Activated CD4-positive, alpha-beta T cell treated with anti-CD3 and anti-CD28 coated beads, Interleukin-10, Interleukin-2, amounts not matched to agents 100 ng/mL and 50 ng/mL, durations not matched to agents 16 hours and 8 hours (primary cell): ENCODE measurements around the gene ITPR1.

Experiments
- DNase-seq: peaks from one replicate; pipeline ENCODE4 v3.0.0-alpha.2; 2020

The ITPR1 gene

DNA sequence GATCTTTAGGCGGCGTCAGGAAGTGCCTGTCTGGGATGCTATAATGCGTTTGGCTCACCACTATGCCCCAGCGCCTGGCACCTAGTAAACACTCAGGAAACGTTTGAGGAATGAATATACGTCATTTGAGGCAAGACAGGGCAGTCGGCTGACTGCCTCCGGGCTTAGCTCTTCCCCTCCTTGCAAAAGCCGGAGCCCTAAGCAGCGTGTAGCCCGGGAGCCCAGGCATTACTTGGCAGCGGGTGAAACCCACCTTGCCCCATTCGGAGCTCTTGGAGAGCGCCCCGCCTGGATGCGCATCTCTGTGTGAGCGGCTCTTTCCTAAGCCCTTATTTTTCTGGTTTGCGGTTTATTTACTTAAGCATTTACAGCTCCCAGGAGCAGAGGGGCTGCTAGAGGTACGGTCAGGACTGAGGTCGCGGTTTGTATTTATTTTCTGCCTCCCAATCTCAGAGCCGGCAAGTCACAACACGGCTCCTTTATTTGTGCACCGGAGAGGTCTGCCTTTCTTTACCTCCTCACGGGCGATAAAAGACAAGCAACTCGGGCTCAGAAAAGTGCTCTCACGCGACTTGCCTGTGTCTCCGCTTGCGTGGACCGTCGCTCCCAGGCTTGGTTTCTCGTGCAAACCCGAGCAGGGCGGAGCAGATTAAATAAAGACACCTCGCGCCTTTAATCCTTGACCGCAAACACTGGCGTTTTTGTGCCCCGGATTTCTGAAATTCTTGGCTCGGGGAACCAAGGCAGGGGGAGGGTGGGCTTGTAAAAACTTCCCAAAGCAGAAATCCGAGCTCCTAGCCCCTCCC lies 737 bp upstream of the ITPR1 start:
- DNase-seq, result peak; percentile 51

DNA sequence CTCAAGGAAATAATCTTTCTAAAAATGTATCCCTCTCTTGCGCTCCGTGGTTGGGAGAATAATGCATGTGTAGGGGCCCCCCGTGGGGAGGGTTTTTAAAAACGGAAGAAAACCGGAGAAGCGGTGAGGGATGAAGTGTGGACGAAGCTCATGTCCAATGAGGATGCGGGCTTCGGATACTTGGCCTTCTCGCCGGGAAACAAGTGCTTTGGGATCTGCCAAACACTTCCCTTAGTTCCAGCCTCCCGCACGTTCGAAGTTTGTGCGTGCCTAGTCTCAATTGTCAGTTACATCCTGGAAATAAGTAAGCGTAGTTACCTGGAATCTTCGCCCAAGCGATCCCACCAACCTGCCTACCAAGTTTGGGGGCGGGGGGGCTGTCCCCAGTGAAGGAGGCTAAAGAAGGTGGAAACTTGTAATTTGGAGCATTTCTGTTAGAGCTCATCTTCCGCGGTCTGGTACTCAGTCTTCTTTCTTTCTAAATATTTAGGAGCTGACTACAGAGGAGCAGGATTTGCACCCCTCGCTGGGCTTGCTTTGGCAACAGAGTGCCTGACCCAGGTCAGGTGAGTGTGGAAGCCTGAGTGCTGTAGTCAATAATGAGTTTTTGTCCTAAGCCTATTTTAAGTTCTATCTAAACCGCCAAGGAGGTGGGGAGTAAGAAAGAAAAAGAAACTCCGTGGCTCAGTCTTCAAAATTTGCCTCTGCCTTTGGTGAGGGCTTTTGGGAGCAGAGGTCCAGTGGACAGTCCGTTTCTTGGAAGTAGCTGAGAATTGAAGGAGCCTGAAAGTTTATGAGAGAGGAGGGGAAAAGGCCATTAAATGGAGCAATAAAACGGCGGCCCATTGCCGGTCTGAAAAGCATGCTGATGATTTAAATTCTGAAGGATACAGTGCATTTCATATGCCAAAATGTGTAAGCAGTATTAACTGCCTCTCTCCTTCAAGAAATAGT lies 1.1 kb downstream of the ITPR1 start:
- DNase-seq, result peak; percentile 21

DNA sequence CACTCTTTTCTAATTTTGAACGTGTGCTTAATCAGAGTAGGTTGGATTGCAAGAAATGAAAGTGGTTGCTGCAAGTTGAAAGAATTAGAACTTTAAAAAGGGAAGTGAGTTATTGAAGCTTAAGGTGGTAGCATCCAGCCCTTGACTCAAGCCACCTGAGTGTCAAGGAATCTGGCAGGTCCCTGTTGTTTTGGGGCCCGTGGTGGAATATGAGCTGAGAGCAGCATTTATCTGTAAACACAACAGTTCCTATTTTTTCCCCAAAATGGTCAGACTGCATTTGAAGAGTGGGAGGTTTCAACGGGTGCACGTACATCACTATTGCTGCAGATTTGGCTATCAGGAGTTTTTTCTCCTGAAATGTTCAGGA lies 1.7 kb downstream of the ITPR1 start:
- no peak for DNase-seq

DNA sequence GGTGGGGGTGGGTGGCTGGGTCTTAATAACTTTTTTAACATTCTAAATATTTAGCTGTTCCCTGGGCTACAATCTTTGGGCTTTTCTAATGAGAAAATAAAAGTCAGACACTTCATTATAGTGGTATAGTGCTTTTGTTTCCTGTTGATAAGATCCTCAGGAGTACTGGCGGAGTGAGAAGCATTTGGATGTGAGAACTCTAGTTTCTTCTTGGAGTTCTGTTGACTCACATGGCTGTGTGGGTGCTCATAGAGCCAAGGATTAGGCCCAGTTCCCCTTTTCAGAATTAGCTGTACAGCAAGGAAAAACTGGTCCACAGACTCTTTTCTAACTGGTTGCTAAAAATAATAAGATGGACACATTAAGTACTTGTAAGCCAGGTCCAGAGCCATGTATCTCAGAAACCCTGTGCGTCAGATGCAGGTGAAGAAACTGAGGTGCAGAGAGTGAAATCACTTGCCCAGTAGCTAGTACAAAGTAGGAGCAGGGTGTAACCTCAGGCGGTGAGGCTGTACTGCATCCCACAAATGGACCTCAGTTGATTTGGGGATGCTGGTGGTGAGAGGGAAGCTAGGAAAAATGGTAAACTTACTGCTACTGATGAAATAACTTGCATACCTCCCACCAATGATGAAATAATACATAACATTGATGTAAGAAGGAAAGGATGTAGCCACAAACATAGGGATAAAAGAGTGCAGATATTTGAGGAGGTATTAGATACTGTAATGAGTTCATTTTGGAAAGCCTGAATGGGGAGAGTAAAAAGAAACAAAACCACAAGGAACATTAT lies 2.3 kb downstream of the ITPR1 start:
- DNase-seq, result no peak

DNA sequence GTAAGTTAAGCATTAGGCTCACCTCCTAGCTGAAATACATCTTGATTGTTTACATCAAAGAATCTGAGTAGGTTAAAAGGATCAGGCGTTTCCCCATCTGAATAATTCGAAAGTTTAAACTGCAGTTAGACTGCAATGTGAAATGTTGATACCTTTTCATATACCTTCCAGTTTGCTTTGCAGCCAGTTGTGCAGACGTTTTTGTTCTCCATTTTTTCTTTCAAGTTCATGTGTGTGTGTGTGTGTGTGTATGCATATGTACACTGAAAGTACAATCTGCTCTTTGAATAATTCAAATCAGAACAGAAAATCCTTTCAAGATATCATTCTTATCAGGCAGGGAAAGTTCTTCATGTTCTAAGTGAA lies 2.9 kb downstream of the ITPR1 start:
- peak; percentile 31 for DNase-seq

DNA sequence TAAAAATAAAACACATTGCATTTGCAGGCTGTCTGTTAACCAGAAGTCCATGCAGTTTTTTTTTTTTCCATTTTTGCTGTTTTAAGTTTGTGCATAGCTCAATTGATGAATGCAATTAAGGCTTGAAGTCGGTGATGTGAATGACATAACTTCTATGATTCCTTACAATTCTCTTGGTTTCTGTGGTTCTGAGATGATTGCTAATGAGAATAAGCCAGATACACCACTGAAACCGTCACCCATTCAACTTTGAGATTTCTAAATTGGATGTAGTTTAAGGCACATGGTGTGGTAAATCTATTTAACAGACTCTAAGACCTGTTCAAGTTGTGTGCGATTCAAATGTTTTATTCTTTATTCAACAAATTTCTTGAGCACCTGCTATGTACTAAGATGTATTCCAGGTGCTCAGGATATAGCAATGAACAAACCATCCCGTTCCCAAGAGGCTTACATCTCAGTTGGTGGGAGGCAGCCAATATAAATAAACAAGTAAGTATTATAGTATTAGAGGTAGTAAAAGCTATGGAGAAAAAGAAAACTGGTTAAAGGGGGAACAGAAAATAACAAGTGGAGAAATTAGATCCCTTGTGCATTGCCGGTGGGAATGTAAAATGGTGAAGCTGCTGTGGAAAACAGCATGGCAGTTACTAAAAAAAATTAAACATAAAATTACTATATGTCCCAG lies 4.0 kb downstream of the ITPR1 start:
- no peak for DNase-seq

DNA sequence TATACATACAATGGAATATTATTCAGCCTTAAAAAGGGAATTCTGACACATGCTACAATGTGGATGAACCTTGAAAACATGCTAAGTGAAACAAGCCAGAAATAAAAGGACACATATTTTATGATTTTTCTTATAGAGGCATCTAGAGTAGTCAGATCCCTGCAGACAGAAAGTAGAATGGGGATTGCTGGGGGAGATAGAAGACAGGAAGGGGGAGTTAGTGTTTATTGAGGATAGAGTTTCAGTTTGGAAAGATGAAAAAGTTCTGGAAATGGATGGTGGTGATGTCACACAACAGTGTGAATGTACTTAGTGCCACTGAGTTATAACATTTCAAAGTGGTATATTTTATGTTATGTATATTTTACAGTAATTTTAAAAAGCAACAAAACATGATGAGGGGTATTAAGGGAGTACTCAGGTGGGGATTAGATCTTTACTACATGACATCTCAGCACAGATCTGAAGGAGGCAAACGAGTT lies 4.7 kb downstream of the ITPR1 start:
- DNase-seq, result no peak

DNA sequence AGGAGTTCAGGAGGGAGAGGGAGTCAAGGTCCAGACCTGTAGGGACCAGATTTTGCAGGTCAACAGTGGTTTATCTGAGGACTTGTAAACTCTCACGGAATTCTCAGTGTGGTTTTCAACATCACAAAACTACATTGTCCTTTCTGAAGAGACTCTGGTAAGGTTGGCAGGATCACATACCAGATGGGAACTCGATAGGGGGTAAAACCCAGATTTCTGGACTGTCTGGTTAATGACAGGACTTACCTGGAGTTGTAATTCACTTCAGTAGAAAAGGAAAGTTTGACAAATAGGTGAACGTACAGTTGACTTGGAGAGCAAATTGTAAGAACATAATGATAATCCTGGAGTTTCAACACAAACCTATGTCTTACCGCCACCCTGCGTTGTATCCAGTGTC lies 5.3 kb downstream of the ITPR1 start:
- DNase-seq, result no peak

DNA sequence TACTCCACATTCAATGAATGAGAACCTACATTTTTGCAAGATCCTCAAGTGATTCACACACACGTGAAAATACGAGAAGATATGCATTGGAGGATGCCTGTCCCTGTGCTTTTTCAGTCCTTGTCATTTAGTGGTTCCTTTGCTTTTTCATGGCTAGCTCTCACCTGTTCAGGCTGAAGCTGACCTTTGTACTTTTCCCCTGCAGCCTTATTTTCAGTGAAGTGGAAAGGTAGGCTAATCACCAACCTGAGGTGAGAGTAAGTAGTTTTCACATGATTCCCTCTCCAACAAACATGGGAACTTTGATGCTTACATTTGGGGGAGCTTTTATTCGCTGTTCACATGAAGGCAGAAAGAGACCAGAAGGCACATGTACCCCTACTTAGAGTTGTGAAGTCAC lies 8.3 kb downstream of the ITPR1 start:
- no peak for DNase-seq

DNA sequence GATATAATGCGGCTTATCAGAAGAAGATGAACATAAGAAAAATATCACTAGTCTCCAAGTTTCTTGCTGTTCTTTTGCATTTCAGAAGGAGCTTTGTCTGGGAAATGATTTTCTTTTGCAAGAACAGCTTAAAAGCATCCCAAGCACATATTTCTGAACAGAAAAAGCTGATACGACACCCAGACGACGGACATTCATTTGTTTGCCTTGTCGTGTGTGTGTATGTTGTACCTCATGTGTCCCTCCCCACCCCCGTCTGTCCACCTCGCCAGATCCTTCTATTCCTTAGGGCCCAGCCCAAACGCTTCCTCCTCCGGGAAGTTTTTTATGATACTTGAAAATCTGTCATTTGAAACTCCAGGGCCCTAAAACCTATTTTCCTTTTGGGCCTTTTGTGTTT lies 8.8 kb downstream of the ITPR1 start:
- no peak for DNase-seq

DNA sequence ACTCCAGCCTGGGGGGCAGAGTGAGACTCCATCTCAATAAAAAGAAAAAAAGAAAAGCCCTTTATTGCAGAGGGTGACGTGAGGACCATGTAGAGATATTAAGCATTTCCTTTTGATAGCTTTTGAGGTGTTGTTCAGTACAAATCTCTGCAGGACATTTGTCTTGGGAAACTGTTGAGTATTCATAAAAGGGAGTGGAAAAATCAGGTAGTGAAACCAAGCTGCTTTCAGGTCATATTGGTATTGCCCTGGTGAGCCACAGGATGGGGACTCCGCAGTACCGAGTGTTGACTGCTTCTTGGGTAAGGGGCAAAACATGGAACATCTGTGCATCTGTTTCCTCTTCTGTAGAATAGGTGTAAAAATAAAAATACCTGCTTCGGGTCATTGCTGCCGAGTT lies 9.9 kb downstream of the ITPR1 start:
- peak; percentile 8 for DNase-seq

DNA sequence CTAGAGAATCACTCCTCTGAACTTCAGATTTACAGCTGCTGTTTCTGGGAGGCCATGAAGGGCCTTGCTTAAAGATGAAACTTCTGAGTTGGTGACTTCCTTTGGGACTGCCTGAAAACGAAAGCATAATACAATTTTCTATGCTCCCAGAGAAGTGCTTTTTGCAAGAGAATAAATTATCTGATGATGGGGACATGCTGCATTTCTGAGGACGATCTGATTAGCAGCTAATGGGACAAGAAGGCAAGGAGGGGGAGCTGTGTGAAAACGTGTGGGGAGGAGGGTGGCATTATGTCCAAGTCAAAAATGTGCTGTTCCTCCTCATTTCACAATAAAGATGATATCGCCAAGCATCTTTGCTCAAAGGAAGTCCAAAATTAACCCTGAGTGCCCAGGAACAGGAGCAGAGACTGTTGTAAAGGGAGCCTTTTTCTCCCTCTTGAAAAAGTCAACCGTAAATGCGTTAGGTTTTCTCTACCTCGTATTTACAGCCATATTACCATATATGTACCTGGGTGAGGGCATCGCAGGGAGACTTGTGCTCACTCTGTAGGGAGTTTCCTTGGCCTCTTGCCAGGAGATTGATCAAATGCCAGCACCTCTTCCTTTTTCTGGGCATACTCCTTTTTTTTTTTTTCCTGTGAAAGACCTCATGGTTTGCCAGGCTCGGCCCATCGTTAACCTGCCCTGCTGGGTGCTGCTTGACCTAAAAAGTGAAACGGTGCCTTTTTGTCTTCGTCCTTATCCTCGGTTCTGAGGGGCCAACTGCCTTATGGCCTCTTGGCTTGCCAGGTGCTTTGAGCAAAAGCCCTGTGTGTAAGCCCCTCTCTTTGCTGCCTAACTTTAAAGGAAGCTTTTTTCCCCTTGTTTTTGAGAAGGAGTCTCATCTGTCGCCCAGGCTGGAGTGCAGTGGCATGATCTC lies 11.5 kb downstream of the ITPR1 start:
- peak; percentile 47 for DNase-seq

DNA sequence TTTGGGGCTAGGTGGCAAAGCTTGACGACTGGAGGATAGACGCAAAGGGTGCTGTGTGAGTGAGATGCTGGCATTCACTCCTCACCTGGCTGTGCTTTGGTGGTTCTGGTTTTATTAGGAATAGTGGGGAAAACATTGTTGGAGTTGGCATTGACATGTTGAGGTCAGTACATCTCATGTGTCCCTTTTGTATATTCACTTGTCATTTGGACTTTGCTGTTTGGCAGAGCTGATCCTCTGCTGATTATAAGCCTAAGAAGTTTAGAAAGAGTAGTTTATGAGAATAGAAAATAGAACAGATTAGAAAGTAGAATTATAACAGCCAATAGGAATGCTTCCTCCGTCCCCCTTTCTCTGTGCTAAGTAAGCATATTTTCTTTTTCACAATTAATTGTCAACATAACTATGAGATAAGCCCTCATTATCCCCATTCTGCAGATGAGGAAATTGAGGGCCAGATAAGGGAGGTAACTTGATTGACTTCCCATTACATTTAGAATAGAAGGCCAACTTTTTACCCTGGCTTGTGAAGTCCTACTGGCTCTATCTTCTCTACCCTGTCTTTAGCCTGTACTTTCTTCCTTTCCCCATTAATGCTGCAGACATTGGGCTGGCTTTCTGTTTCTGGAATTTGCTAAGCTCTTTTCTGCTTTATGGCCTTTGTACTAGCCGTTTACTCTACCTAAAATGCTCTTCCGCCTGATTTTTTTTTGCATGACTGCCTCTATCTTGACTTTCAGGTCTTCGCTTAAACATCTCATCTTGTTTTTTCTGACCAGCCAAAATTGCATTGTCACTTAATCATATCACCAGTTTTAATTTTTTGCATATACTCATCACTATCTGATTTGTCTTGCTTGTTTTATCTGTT lies 12.8 kb downstream of the ITPR1 start:
- no peak for DNase-seq

DNA sequence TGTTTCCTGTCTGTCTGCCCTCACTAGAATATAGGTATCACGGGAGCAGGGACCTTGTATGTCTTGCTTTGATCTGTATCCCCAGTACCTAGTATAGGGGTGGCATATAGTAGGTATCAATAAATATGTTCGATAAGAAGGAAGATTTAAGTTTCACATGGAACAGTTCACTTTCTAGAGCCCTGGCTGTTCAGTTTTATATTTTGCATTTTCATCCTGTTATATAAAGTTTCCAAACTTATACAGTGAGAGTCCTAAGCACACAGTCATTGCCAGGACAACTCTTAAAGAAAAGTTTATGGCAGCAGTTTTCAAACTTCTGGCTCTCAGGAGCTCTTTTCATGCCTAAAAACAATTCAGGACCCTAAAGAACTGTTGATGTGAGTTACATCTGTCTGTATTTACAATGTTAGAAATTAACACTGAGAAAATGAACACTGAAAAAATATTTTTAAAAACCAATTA lies 13.4 kb downstream of the ITPR1 start:
- DNase-seq, result no peak

DNA sequence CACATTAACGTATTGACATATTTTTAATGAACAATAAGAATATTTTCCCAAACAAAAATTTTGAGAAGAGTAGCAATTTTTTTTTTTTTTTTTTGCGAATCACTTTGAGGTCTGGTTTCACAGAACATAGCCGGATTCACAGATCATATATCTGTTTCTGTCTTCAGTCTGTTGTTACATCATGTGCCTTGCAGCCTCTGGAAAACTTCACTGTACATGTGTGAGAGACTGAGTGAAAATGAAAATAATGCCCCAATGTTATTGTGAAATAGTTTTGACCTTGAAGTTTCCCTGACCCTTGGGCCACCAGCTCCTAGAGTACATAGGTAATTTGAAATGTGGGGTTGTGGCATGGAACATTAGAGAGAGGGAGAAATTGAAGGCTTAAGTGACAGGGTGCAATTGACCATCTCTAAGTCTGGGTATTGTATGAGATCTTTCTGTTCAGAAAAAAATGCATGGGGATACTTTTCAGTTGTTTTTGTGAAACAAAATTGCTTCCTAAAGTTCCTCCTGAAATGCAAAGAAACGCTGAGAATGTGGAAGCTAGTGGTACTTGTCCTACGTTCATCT lies 14.0 kb downstream of the ITPR1 start:
- DNase-seq, result peak; percentile 44

DNA sequence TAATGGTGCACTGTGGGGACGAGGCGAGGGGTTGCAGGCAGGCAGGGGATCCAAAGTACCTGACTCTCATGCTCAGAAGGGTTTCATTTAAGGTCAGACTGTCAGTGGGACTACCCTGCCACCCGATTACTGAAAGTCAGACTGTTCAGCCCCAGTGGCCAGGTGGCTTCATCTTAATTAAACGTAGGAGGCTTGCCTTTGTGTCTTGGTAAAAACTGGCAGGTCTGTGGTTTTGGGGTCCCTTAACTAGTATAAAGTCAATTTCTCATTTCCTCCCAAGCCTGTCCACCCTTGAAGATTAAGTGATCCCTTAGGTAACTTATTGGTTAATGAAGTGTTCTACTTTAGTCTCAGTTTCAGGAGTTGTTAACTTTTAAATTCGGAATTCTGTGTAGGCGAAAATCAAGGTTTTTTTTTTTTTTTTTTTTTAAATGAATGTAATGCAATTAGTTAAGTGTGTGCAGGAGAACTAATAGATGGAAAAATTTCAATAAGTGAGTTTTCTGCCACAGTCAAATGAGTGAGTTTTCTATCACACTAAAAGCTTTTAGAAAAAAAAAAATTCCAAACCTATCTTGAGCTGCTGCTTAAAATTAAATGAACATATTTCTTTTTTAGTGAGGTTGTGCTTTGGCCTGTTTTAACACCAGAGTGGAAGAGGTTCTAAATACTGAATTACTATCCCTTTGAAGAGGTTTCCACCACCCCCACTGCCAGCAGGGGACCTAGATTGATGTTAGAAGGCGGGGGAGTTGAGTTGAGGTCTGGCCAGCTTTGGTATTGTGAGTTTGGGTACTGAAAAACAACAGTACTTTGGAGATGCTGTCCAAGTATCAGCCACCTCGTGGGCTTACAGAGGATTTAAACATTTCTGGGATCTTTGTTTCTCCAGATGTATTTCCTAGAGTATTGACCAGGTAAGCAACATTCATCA lies 15.2 kb downstream of the ITPR1 start:
- DNase-seq, result peak; percentile 28

DNA sequence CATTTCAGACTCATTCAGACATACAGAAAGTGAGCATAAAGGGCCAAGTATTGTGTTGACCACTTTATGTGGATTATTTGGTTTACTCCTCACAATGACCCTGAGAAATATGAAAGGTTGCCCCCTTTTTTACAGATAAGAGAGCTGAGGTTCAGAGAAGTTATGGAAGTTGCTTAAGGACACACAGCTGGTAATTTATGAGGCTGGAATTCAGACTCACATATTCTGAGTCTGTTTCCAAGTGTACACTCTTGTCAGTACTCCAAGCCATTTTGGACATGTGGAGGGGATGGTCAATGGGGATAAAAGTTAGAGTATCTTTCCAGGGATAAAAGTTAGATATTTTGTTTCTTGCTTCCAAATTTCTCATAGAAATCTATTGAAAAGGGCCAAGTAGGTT lies 15.9 kb downstream of the ITPR1 start:
- DNase-seq, result no peak

DNA sequence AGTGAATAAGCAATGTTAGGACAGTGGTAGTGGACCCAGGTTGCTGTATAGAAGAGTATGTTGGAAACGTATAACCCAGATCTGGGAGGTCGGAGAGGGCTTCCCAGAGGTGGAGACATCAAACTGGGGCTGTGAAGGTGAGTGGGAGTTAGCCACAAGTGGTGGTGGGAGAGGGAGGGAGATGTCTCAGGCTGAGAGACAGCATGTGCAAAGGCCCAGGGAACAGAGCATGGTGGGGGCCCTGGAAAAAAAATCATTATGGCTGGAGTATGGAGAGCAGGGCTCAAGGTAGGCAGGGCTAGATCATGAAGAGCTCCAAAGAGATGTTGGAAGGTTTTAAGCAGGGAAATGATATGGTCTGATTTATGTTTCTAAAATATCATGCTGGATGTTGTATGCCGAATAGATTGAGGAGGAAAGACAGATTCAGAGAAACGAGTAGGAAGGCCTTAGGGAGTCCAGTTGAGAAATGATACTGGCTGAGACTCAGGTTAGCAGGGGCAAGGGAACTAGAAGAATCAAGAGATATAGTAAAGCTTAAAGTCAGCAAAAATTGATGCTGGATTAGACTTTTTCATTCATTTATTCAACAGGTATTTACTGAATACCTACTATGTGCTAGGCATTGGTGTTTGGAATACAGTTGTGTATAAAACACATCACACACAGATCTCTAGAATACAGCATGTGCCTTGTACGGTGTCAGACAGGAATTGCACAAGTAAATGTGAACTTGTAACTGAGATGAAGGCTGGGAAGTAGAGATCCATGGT lies 17.0 kb downstream of the ITPR1 start:
- DNase-seq, result no peak
